ENCODE data around the gene SNX10.

DNA sequence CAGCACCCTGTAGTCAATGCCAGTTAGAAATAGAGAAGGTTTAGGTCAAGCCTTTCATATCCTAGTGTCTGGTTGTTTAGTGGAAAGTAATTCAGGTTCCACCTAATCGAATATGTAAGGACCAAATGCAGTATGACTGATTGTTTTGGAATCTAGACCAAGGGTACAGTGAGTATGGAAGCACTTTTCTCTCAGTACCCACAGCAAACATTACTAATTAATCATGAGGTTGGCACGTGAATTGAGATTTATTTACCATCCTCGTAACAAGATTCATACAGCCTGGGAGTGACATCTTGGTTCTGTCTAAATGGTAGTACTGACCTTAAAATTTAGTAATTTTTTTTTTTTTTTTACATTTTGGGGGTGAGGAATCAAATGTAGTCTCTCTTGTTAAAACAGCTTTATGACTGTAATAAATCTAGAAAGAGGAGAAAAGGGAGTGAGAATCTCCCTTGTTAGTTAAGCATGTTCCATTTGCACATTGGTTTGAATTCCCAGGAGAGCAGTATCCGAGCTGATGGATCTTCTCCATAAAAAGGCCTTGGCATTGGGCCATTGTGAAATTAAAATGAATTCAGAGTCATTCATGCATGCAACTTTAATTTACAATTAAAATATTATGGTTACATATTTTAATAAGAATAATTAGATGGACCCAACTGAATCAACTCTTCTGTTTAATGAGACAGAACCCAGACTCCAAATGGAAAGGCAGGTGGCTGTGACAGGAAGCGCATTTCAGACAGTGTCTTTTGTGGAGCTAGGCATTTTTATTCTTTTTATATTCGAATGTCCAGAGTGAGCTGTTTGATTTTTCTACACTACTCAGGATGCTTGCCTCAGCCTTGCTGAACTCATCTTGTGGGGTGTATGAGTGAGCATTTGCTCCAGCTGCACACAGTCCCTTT lies 57.6 kb downstream of the SNX10 start:
- TF ChIP-seq, protein P1, sequence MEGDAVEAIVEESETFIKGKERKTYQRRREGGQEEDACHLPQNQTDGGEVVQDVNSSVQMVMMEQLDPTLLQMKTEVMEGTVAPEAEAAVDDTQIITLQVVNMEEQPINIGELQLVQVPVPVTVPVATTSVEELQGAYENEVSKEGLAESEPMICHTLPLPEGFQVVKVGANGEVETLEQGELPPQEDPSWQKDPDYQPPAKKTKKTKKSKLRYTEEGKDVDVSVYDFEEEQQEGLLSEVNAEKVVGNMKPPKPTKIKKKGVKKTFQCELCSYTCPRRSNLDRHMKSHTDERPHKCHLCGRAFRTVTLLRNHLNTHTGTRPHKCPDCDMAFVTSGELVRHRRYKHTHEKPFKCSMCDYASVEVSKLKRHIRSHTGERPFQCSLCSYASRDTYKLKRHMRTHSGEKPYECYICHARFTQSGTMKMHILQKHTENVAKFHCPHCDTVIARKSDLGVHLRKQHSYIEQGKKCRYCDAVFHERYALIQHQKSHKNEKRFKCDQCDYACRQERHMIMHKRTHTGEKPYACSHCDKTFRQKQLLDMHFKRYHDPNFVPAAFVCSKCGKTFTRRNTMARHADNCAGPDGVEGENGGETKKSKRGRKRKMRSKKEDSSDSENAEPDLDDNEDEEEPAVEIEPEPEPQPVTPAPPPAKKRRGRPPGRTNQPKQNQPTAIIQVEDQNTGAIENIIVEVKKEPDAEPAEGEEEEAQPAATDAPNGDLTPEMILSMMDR (IDR thresholded peaks at IDR 0.05; ENCODE audit: low read depth, low read length, poor library complexity, severe bottlenecking) = no peak
- no peak for TF ChIP-seq EZH2phosphoT487 (IDR thresholded peaks at IDR 0.05; ENCODE audit: borderline replicate concordance, low read length)

Measured in DOHH2 (cell line).